Dedifferentiated amniotic fluid mesenchymal stem cell (primary cell): ENCODE results near the gene CYP24A1.

Source experiments
- DNase-seq: peaks from one replicate; pipeline ENCODE4 v3.0.0-alpha.2; 2016; ENCODE audit errors: extremely low spot score

Gene CYP24A1

GRCh38 chr20:54203281-54203680, 29.5 kb upstream of the CYP24A1 start:
- DNase-seq, result no peak

GRCh38 chr20:54201268-54201846, 27.6 kb upstream of the CYP24A1 start:
- no peak for DNase-seq

GRCh38 chr20:54200487-54201267, 26.9 kb upstream of the CYP24A1 start:
- no peak for DNase-seq

GRCh38 chr20:54199721-54200176, 26.0 kb upstream of the CYP24A1 start:
- DNase-seq, result peak; percentile 77

GRCh38 chr20:54199283-54199682, 25.5 kb upstream of the CYP24A1 start:
- DNase-seq, result no peak

GRCh38 chr20:54197621-54198604, 24.1 kb upstream of the CYP24A1 start:
- no peak for DNase-seq

GRCh38 chr20:54195483-54196472, 22.0 kb upstream of the CYP24A1 start:
- no peak for DNase-seq

GRCh38 chr20:54194724-54195438, 21.1 kb upstream of the CYP24A1 start:
- DNase-seq, result no peak

- no peak for DNase-seq
These were observed 20.0 kb upstream of the CYP24A1 start for GRCh38 chr20:54193817-54194216.

- no peak for DNase-seq
These were observed 16.4 kb upstream of the CYP24A1 start for GRCh38 chr20:54190217-54190616.

GRCh38 chr20:54189630-54190029, 15.8 kb upstream of the CYP24A1 start:
- DNase-seq, result no peak

- DNase-seq, result no peak
These were observed 14.5 kb upstream of the CYP24A1 start for GRCh38 chr20:54188132-54188849.

GRCh38 chr20:54184904-54185626, 11.3 kb upstream of the CYP24A1 start:
- DNase-seq, result no peak

- no peak for DNase-seq
These were observed 10.3 kb upstream of the CYP24A1 start for GRCh38 chr20:54184071-54184470.

GRCh38 chr20:54180931-54181330, 7.1 kb upstream of the CYP24A1 start:
- no peak for DNase-seq

GRCh38 chr20:54179946-54180345, 6.2 kb upstream of the CYP24A1 start:
- no peak for DNase-seq

GRCh38 chr20:54178256-54178655, 4.5 kb upstream of the CYP24A1 start:
- DNase-seq, result no peak

GRCh38 chr20:54177378-54177777, 3.6 kb upstream of the CYP24A1 start:
- no peak for DNase-seq

- DNase-seq, result no peak
These were observed 2.8 kb upstream of the CYP24A1 start for GRCh38 chr20:54176610-54177009.
